Measurements from ENCODE around the gene OOSP4A.

- TF ChIP-seq ZNF616 (CRISPR knock-in tag; IDR thresholded peaks at IDR 0.05; ENCODE audit: low read depth) (no peak), SSRP1 (CRISPR knock-in tag; IDR thresholded peaks at IDR 0.05) (no peak), ZKSCAN5 (CRISPR knock-in tag; IDR thresholded peaks at IDR 0.05) (no peak), NR3C1 (CRISPR knock-in tag; IDR thresholded peaks at IDR 0.05) (no peak), RELA (CRISPR knock-in tag; IDR thresholded peaks at IDR 0.05) (no peak), RNF219 (CRISPR knock-in tag; IDR thresholded peaks at IDR 0.05) (no peak), SUZ12 (IDR thresholded peaks at IDR 0.05; ENCODE audit: low read depth, low read length) (no peak)
These were observed 40.0 kb upstream of the OOSP4A start for GRCh38 chr11:59923813-59924212.
